Fibroblast of skin of left quadriceps (primary cell): Measurements from ENCODE around the gene TOR1AIP2.
"Not testable (repeated sequence)": the region's sequence is repeated elsewhere in the genome, so short reads cannot be mapped to it uniquely, and the experiment has no call there.

ENCODE experiments used
- DNase-seq, 2 experiments: peaks; one replicate each; pipeline ENCODE4 v3.0.0-alpha.2; 2013; ENCODE audit warnings: low read depth in 2 of 2

TOR1AIP2 gene

GRCh38 chr1:179807691-179808485 is 69.7 kb downstream of the TOR1AIP2 start:
- DNase-seq, result no peak

GRCh38 chr1:179807291-179807690 is 70.3 kb downstream of the TOR1AIP2 start:
- no peak for DNase-seq

DNA sequence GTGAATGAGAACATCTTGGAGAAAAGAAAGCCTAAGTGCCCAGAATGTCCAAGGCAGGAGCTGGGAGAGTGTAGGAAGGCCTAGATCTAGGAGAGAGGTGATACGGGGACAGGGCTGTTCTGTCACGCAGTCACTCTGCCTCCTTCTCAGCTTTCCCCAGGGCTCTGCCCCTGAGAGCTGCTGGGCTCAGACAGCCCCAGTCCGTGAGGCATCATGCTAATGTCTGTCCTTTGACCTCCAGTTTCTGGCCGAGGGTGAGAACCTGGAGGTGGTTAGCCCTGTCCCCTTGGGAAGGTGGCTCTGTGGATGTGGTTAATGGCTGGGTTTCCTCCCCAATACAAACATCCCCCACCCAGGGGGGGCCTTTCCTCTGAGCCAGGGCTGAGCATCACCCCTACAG is 71.3 kb downstream of the TOR1AIP2 start:
- DNase-seq, result no peak

GRCh38 chr1:179805291-179806195 is 72.1 kb downstream of the TOR1AIP2 start:
- DNase-seq, result no peak

GRCh38 chr1:179804417-179804816 is 73.2 kb downstream of the TOR1AIP2 start:
- DNase-seq, result not testable (repeated sequence)

GRCh38 chr1:179803918-179804317 is 73.7 kb downstream of the TOR1AIP2 start:
- no peak for DNase-seq

DNA sequence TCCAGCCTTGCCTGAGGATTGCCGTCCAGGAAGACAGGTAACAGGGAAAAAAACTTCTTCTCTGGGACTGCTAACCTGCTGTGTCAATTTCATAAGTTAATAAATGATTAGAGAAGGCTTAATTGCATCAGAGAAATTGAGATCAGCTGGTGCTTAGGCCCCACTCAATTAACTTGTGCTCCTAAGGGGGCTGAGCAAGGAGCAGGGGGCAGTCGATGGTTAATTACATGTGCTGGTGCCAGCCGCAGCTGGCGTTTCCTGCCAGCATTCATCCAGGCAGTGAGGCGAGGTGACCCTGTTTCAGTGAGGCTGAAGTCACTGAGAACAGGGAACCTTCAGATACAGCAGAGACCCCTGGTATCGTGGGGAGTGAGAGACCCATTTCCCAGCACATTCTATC is 74.5 kb downstream of the TOR1AIP2 start:
- DNase-seq, result no peak

DNA sequence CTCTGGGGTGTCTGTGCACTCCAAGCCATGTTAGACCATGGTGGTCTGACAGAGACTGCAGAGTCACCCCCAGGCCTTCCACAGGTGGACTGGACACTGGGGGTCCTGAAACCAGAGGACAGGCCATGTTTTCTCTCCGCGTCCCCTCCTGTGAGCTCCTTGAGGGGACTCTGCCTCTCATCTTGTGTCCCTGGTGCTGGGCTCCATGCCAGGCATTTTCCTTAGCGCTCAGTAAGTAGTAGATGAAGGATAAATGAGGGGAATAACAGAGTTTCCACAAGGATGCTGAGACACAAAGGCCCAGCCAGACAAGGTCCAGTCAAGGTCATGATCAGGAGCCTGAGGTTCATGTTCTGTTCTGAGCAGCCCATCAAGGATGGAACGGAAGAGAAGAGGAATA is 77.1 kb downstream of the TOR1AIP2 start:
- no peak for DNase-seq

DNA sequence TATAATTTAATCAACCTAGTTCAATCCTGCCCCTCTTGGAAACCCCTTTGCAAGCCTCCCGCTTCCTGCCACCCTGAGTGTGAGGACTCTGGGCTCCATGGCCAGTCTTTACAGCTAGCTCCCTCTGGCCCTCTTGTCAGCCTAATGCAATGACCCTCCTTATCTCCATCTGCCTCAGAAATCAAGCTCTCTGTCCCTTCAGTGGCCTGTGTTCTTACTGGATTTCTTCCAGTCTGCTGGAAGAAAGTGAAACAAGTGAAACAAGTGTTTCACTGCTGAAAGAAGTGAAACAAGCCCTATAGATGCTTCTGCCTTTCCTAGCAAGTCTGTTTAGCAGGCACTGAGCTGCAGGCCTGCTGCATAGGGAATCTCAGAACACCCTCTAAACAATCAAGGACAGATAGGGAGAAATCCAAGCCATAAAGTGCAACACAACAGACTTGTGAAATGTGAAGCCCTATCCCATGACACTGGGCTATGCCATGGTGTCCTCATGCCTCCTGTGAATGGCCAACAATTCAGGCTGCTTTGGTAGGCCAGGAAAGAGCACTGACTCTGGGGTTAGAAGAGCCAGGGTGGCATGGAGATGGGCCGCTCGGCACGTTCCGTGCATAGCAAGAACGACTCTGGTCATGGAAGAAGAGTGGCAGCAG is 78.6 kb downstream of the TOR1AIP2 start:
- no peak for DNase-seq

GRCh38 chr1:179798213-179798863 is 79.3 kb downstream of the TOR1AIP2 start:
- no peak for DNase-seq

GRCh38 chr1:179794669-179795068 is 82.9 kb downstream of the TOR1AIP2 start:
- no peak for DNase-seq

- DNase-seq, result no peak
These were observed 83.5 kb downstream of the TOR1AIP2 start for GRCh38 chr1:179794146-179794545.

- DNase-seq, result no peak
These were observed 84.3 kb downstream of the TOR1AIP2 start for GRCh38 chr1:179793281-179793680.
